Activated CD8-positive, alpha-beta memory T cell treated with anti-CD3 and anti-CD28 coated beads for 24 hours (primary cell): ENCODE results near the gene PTPRN2.

Source experiments
- DNase-seq: peaks from one replicate; pipeline ENCODE4 v3.0.0-alpha.2; 2020

The PTPRN2 gene

DNA sequence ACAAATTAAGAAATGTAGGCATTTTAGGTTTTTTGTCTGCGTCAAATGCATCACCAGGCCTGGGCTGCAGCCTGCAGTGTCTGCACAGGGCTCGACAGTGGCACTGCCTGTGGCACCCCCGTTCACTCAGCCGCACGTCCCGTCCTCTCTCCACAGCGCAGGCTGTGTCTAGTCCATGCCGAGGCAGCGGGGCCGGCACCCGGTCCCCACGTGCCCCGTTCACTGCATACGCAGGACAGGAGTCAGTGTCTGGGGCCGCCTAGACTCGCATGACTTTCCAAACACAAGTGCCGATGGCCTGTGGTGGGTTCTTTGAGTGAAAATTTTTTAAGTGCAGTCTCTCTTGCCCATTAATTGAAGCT, 446.4 kb downstream of the PTPRN2 start:
- DNase-seq = no peak

GRCh38 chr7:158140538-158141220, 446.9 kb downstream of the PTPRN2 start:
- no peak for DNase-seq

DNA sequence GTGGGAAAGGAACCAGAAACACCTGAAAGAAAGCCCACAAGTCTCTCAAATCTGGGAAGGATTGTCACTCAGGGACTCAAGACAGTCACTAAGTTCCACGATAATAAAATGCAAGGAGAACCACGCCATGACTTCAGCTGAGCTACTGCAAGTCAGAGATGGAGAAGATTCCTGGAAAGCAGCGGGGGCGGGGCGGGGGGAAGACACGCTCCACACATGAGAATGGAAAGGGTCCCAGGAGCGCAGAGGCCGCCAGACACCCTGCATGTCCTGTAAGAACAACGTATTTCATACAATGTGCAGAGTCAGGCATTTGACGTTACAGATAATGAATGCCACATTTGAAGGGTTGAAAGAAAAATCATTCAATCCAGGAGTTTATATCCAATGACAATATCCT, 448.1 kb downstream of the PTPRN2 start:
- no peak for DNase-seq

- no peak for DNase-seq
Observed at GRCh38 chr7:158138329-158138597, 449.4 kb downstream of the PTPRN2 start.

GRCh38 chr7:158137516-158138328, 449.9 kb downstream of the PTPRN2 start:
- no peak for DNase-seq

DNA sequence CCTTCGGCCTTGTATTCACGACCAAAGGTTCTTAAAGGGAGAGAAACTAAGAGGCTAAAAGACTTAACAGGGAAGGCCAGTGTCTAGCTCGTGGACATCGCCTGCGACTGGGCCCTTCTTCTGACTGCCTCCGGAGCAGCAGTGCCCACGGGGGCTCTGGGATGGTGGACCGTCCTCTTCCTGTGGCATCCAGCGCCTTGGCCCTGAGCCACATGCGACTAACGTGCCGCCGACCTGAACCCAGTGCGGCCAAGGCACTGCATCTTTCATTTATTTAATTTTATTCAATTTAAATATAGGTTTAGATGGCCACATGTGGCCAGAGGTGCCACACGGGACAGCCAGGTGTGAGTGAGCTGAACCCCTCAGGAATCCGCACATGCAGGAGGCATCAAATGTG, 451.7 kb downstream of the PTPRN2 start:
- no peak for DNase-seq

- no peak for DNase-seq
Observed at GRCh38 chr7:158134824-158135223, 452.8 kb downstream of the PTPRN2 start.

DNA sequence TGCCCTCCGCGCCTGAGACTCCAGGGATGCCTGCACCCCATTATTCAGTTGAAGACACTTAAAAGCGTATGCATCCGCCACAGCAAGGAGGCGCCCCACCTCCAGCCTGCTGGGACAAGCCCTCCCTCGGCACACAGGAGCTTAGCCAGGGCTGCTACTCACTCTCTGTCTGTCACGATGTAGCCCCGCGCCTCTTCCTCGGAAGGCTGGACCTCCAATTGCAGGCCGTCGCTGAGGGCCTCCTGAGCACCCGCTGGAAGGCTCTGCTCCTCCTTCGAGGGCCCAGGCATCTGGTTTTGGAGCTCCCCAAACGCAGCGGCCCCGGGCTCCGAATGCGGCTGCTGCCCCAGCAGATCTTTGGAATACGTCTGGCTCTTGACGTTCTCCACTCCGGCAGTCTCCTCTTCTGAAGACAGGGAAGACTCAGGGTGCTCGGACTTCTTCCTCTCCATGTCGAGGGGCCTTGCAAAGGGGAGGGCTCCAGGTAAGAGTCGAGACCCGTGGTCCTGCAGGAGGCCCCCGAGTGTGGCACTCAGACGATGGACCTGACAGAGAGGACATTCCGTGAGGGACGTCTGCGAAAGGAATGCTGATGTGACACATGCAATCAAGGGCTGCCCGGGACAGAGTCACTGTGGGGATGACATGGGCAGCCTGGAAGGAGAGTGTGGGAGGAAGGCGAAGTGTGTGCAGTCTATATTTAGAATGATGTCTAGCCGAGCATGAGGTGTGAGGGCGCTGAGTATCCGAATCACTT, 453.9 kb downstream of the PTPRN2 start:
- no peak for DNase-seq

DNA sequence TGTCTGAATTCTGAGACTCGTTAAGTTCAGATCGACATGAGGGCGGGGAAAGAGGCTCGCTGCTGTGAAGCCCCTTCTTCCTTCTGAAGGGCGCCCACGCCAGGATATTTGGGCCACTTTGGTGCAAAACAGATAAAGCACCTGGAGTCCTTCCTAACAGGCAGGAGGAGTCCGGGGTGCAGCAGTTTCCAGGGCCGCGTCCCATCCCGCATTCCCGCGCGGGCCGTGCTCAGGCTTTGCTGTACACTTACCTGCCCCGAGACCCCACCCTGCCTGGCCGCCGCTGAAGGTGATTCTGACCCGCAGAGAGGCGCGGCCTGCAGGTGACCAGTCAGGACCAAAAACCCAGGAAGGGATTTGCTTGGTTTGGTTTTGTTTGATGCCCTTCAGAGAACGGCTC, 454.6 kb downstream of the PTPRN2 start:
- no peak for DNase-seq

GRCh38 chr7:158130023-158130409, 457.6 kb downstream of the PTPRN2 start:
- no peak for DNase-seq

DNA sequence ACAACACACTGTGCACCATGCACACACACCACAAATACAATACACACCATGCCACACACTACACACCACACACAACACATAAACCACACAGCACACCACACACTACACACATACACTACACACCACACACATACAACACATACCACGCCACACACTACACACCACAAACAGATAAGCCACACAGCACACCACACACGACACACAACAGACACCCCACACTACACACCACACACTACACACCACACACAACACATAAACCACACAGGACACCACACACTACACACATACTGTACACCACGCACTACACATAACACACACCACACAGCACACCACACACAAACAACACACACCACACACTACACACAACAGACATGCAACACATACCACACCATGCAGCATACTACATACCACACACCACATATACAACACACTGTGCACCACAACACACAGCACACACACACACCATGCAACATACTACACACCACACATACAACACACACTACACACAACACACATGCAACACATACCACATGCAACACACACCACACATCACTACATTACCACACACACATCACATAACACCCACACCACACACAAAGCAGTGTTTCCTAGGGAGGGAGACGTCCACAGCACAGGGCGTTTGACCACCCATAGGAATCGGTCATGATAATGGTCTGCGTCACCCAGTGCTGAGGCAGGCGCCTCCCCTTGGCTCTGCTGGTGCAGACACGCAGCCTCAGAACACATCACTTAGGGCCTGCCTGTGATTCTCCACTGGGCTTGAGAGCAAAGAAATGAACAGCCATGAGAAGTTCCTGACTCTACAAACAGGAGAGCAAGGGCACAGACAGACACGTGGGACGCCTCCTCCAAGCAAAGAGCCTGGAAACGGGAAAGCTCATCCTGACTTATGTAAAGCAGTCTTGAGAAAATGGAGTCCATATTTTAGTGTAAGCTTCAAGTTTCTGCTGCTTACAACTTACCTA, 458.3 kb downstream of the PTPRN2 start:
- no peak for DNase-seq

DNA sequence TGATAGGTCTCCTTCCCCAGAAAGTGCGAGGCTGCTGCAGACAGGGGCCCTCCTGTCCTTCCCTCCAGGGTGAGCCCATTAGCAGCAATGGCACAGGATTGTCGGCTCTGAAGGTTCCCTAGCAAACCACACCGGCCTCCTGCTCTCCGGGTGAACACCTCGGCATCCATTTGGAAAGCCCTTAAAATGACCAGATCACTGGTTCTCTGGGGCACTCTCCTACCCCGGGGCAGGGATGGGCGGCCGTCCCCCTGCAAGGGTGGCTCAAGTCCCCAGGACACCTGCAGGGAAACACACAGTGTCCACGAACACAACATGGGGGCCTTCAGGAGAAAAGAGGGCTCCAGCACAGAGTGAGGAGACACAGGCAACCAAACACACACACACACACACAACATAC, 459.1 kb downstream of the PTPRN2 start:
- DNase-seq = no peak

DNA sequence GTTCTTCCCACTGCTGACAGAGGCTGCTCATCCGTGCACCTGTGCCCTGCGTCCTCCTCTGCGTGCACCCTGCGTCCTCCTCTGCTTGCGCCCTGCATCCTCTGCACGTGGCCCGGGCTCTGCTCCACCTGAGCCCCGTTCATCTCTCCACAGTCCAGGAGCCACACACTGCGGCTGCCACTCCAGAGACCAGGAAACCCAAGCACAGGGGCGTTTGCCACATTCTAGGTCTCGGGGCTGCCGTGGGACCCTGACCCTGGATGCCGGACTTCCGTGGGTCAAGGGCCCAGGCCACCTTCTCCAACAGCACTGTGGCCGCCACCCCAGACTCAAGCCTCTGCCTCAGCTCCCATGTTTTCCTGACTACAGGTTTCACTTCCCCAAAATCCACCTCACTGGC, 460.4 kb downstream of the PTPRN2 start:
- DNase-seq = no peak

DNA sequence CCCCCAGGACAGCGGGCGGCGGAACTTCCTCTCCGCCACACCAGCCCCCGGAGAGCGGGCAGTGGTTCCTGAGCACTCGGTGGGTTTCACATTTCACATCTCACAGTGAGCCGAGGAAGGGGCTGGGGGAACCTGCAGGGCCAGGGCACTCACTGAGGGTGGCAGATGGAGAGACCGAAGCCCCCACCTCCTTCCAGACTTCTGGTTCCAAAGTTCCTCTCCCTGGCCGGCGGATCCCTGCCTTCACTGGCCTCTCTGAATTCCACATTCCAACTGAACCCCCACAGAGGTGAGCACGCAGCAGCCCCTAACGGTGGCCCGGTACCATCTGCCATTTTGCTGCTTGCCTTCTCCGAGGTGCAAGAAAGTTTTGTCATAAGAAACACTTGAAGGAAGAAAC, 461.0 kb downstream of the PTPRN2 start:
- DNase-seq = no peak

GRCh38 chr7:158125721-158126120, 461.9 kb downstream of the PTPRN2 start:
- no peak for DNase-seq

- no peak for DNase-seq
Observed at GRCh38 chr7:158125091-158125490, 462.5 kb downstream of the PTPRN2 start.

DNA sequence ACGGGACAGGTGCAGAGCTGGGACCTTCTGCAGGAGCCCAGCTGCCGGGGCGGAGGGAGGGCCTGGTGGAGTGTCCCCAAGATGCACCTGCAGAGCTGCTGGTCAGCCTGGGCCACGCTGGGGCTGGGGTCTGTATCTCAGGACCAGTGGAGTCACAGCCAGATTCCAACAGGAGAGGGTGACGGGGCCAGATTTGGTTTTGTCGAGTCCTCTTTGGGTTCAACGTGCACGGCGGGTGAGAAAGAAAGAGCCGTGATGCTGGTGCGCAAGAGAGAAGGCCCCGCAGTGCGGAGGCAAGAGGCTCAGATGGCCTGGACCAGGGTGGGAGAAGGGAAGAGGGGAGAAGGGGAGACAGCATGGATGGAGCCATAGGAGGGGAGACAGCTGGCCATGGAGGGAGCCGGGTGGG, 462.9 kb downstream of the PTPRN2 start:
- DNase-seq = no peak

- no peak for DNase-seq
Observed at GRCh38 chr7:158123753-158124152, 463.9 kb downstream of the PTPRN2 start.

GRCh38 chr7:158123214-158123613, 464.4 kb downstream of the PTPRN2 start:
- DNase-seq = no peak

GRCh38 chr7:158121441-158122045, 466.1 kb downstream of the PTPRN2 start:
- no peak for DNase-seq

DNA sequence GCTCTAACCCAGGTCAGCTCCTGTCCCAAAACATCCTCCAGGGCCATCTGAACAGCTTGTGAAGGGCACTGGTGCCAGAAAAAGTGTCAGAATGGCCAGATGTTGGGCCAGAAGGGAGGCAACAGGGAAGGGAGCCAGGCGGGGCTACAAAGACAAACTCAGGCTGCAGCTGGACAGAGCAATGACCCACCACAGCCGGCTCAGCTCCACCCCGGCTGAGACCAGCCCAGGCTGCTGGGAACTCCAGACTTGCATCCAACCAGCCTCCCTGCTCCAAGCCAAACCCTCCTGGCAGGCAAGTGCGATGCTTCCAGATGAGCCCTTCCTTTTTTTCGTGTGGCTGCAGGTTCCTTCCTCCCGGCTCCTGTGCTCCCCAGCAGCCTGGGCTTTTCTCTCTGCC, 466.9 kb downstream of the PTPRN2 start:
- no peak for DNase-seq

DNA sequence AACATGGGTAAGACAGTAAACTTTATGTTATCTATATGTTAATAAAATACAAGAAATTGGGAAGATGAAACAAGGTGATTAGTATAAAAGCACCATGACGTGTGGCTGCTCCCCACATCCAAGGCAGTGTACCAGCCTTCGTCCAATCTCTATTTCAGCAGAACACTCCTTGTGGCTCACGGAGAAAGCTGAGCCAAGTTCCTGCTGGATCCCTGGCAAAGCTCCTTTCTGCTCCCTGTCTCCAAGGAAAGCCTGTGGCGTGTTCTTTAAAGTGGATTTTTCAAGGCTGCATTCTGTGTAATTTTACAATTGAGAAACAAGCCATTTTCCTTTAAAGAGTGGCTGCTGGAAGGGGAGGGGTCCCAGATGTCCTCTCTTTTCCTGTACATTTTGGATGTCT, 467.3 kb downstream of the PTPRN2 start:
- no peak for DNase-seq
